Hypothalamus (tissue), 51 donors: Measurements from ENCODE around the gene EXOC2.
"Not testable (repeated sequence)": the region's sequence is repeated elsewhere in the genome, so short reads cannot be mapped to it uniquely, and the experiment has no call there.

Source experiments
- DNase-seq, 51 donors: peaks; one replicate each; lab custom pipeline; 2025; lab: John Stamatoyannopoulos, UW

The EXOC2 gene

DNA sequence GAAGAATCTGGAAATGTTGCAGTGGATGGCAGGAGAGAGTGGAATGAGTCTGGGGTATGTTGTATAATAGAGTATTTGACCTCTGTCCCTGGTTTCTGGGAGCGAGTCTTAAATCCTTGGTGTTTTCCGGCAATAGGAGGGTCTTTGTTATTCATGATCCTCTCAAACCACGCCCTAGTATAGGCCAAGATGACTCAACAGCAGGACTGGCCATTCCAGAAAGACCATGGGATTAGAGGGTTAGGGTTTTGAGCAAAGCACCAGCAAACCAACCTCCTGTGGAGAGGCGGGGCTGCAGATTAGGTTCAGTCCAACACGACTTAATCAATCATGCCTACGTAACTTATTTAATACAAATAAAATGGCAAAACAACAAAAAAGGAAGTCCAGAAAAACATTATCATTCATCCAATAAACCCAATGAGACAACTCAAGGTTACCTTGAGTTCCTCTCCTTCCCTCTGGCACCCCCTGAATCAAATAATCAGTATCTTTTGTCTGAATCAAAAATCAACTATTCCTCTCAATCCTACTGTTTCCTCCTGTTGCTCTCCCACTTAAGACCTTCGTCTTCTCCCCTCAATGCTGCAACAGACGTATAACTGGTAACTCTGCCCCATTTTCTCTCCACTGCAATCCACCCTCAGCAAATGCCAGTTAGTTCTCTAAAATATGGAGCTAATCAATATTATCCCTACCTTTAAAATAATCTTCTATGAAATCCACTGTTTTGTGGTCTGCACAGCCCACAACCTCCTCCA, 51.5 kb downstream of the EXOC2 start:
- DNase-seq = no peak

DNA sequence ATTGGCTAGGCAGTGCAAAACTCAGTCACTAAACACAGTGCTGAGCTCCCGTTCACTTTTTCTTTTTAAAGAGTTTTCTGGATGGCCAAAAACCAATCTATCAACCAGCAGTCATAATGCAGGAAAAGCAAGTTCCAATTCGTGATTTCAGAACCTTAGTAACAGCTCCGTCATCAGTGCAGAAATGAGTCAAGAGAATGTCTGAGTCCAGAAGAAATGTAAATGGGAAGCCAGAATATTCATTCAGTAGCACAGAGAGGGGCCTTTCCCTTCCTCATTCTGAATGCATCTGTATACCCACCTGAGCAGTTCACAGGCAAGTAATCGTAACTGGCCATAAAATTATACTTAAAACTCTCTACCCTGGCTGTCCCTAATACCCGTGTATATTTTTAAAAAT, 56.5 kb downstream of the EXOC2 start:
- DNase-seq = no peak

DNA sequence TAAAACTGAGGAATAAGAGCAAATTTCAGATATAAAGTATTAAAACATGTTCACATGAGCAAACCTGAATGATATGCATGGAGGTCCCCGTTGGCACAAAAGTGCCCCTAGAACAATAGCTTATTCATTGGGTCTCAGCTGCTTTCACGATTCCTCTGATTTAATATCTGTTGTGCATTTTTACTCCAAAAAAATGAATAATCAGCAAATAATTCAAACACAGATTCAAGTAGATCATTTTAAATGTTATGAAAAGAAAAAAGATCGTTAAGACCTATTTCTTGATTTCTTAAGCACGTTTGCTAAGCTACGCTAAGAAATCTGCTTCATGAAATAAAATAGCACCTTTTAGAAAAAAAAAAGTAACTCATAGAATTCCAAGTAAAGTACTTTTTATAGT, 57.7 kb downstream of the EXOC2 start:
- no peak for DNase-seq

DNA sequence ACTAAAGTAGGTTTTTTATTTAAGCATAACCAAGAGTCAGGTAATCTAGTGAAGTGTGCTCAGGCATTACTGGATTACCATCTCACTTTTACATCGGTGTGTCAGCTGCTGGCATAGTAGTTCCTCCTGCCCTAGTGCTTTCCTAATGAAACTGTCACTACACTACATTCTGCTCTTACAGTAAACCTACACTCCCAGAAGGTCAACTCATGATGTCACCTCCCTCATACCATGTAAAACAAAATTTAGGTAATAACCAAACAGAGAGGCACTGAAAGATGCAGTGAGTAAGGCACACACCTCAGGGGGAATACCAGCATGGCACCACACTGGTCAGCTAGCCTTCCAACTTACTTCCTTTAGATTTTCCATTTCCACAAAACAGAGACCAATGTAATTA, 59.3 kb downstream of the EXOC2 start:
- no peak for DNase-seq

DNA sequence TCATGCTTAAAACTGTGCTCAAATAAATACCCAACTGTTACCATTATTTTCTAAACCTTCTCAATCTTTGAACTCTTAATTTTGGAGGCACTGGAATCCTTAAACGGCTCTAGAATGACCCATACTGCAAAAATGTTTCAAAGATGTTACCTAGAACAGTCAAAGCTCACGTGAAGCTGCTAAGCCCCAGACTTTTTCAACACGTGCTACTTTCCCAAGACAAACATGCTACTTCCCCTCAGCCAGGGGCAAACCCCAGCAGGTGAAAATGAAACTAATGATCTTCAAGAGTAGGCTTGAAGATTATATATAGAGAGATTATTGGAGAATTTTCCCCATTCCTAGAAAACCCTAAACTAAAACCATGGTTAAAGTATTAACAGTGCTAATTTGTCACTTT, 64.2 kb downstream of the EXOC2 start:
- DNase-seq = no peak

DNA sequence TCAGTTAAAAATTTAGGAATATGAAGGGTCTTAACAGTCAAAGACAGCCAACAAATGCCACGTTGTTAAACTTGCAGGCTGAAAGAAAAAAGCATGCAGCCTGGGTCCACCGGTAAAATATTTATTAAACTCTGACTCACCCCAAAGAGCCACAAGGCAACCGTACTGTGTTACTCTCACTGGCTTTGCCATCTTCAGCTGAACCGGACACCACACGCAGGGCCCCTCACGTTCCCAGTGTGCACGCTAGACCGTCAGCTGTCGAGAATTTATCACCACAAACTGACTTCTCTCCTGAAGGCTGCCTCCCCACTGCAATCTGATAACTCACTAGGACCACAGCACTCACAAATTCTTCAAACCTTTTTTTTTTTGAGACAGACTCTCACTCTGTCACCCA, 66.7 kb downstream of the EXOC2 start:
- DNase-seq = no peak

DNA sequence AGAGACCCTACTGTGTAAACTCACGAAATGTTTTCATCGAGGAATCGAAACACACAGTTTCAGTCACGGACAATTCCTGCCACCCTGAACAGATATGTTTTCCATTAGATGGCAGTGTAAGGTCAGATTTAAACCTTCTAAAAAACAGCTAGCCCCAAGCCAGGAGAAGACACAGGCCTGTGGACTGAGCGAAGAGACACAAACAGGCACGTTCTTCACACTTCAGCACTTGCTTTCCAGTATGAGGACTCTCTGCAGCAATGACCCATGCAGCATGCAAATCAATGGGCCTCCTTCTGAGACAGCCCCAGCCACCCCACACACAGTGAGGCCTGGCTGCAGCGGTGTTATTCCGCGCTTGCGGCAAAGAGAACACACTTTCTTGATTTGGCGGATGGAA, 68.0 kb downstream of the EXOC2 start:
- DNase-seq = peak in 6 of 51 donors; percentile 2 to 10 (median 5)

DNA sequence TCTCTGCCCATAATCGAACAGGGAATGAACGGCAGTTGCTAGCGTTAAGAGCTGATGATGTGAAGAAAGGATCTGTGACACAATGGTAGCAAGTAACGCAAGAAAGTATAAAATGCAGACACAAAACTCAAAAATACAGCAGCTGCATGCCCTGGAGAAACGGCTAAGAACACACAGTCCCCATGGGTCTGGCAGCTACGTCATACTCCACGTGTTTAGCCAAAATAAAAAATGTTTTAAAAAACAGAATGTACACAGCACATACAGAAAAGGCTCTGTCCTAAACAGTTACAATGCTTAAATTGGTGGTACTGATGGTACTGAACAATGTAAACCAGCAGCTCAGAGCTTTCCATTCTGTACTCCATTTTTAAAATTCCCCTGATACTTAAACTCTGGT, 70.5 kb downstream of the EXOC2 start:
- DNase-seq = no peak

DNA sequence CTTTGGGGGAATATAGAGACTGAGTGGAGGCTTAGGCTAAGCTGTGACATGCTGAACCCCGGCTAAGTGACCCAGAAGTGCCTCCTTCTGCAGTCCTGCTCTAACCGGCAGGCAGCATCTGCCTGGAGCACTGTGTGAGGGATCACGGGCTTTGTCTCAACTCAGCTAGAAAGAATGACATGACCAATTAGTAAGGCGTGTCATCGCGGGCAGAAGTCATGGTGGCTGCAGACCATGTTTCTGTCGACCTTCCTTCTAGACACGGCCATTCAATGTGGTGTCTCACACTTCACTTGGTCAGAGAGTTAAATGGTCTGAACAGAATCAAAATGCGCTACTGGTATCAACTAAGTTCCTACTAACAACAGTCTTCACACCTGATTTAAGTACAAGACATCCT, 71.0 kb downstream of the EXOC2 start:
- no peak for DNase-seq

DNA sequence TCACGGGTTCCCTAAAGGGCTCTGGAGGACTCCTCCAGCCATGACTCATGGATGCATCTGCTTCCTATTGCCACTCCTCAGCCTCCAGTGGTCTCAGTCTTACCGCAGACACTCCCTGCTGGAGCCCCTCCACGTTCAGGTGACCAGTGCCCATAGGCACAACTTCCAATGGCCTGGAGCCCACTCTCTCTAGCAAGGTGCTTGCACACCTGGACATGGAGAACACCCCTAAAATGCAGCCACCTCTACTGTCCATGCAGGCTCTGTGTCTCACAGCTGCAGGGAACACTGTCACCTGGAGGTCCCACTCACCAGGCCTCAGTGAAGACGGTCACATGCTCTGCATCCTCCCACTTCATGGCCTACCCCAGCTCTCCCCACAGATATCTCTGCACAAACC, 72.0 kb downstream of the EXOC2 start:
- DNase-seq = no peak

DNA sequence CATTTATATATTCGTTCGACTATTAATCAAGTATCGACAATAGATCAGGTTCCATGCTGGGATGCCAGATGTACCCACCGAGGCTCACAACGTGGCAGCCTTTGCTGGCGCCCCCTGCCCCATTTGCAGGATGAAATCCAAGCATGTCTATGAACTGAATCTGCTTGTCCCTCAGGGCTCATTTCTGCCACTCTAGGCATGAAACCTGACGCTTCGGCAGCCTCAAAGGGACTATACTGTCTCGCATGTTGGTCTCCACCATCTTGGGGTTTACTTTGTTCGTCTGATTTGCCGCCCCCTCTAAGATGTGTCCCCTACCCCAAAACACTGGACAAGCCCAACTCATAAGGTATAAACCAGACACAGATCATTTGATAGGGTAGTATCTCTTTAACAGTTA, 72.8 kb downstream of the EXOC2 start:
- DNase-seq = no peak

DNA sequence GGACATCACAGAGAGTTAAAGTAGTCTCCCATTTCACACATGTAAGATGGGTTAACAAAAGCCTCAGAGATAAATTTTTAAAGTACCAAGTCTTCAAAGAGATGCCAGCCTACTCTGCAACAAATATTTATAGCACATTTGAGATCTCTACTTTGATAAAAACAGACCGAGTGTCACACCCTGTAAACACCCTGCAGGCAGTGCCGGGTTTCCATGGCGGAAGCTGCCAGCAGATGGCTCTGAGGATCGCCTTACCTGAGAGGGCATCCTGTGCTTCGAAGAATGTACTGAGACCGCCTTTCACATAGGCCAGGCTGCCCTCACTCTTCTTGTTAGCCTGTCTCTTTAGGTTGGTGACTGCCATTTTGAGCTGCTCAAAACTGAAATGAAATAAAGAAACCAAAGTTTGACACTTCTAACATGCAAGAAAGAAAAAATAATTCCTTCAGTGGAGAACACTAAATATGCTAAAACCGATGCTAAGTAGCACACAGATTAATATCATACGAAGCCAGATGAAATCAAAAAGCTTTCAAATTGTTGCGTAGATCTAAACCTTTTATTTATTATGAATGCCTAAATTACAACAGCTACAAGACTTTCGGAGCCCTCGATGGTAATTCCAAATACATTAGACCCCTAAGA, 75.4 kb downstream of the EXOC2 start:
- no peak for DNase-seq

DNA sequence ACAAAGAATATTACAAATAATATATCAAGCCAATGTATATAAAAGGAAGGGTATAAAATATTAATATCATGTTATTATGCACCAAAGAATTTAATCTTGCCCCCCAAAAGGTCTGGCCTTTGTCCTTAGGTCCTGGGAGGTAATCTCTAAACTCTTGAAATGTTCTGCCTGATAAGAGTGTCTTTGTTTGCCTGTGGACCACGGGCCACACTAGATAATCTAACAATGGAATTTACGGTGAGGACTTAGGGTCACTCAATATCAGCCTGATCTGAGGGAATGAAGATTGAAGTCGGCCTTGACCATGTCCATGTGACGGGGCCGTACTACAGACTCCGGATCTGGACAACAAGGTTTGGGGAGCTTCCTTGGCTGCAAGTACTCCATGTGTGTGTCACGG, 79.0 kb downstream of the EXOC2 start:
- no peak for DNase-seq

DNA sequence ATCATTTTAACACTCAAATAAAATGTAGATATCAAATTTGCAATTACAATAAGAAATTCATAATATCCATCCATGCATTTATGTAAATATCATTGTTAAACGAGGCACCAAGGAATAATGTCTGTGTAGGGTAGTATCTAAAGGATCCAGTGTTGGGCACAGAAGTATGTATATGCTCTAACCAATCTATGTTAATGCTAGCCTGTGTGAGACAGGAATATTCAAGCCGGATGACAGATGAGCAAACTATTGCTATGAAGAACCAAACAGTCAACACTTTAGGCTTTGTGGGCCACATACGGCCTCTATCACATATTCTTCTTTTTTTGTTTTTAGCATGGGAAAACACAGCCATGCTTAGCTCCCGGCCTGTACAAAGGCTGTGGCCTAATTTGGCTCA, 81.0 kb downstream of the EXOC2 start:
- no peak for DNase-seq

DNA sequence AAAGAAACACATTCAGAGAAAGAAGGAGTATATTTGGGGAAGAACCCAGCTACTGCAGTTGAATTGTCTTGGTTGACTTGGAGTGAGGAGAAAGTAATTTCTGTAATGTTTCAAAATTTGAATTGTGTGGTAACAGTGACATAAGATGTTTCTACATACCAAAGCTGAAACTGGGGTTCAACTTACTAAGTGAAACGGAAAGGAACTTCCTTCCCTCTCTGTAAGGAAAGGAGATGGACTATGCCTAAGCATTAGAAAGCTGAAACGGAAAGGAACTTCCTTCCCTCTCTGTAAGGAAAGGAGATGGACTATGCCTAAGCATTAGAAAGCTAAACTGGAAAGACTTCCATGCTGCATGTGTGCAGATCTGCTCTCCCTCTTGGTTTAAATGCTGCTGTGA, 82.1 kb downstream of the EXOC2 start:
- DNase-seq = no peak

DNA sequence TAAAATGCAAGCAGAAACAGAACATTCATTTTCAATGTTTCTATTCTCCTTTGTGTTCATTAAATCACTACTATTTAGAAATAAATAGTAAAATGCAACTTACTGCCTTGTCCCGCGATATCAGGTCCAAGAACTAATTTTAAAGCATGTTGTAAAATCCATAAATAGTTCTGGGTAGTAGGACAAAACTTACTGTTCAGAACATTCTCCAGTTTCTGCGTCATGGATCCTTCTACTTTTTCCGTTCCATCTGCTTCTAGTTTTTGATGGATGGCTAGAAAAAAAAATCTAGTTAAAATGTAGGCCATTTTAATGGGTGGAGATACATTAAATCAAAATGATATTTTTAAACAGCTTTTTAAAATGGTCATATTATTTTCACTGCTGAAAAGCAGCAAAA, 83.0 kb downstream of the EXOC2 start:
- no peak for DNase-seq

DNA sequence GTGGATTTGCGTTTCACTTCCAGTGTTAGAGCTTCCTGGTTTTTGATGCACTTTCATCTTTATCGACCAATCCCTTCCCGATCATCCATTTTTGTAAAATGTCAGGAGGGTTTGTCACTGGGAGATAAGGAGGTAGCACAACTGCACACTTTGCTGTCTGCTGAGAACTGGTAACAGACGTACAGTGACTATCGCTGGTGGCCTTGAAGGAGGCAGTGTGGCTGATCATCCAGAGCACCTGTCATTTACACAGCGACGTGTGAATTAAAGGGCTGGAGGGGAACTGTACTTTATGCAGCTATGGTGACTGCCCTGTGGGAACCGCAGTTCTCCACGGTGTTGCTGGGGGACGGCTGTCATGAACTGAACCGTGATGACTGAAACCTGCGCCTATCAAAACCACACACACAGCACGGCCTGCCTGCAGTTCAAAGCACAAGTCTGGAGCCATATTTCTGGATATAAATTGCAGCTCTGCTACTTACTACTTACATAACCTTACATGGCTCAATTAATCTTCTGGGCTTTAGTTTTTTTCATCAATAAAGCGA, 86.0 kb downstream of the EXOC2 start:
- DNase-seq = no peak

DNA sequence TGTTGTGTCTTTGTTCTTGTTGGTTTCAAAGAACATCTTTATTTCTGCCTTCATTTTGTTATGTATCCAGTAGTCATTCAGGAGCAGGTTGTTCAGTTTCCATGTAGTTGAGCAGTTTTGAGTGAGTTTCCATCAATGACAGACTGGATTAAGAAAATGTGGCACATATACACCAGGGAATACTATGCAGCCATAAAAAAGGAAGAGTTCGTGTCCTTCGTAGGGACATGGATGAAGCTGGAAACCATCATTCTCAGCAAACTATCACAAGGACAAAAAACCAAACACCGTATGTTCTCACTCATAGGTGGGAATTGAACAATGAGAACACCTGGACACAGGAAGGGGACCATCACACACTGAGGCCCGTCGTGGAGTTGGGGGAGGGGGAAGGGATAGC, 87.0 kb downstream of the EXOC2 start:
- not testable (repeated sequence) for DNase-seq

DNA sequence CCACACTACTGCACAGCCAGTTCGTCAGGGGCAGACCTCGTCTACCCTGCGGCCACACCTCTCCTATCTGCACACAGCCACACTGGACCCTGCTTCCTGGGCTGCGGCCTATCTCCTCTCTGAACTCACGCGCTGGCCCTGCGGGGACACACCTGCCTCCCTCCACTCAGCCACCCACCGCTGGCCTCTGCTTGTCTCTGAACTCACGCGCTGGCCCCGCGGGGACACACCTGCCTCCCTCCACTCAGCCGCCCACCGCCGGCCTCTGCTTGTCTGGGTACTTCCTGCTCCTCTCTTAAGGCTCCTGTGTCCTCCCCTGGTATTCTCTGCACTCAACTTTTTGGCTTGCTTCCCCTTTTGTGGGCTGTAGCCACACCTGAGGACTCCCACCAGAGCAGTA, 88.4 kb downstream of the EXOC2 start:
- DNase-seq = no peak

DNA sequence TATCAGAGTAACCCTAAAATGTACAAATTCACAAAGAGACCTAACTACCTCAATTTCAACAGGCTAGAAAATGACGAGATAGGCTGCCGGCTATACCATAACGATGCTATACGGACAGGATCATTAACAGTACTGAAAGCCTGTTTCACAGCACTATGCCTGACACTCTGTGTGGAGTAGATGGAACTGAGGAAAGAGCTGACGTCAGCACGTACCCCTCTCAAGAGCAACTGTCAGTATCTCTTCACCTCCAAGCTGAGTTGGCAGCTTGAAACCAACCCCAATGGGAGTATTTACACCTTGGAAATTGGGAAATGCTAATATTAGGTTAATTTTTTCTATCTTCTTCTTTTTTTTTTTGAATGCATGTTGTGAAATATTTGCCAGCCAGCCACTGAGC, 89.7 kb downstream of the EXOC2 start:
- DNase-seq = no peak

DNA sequence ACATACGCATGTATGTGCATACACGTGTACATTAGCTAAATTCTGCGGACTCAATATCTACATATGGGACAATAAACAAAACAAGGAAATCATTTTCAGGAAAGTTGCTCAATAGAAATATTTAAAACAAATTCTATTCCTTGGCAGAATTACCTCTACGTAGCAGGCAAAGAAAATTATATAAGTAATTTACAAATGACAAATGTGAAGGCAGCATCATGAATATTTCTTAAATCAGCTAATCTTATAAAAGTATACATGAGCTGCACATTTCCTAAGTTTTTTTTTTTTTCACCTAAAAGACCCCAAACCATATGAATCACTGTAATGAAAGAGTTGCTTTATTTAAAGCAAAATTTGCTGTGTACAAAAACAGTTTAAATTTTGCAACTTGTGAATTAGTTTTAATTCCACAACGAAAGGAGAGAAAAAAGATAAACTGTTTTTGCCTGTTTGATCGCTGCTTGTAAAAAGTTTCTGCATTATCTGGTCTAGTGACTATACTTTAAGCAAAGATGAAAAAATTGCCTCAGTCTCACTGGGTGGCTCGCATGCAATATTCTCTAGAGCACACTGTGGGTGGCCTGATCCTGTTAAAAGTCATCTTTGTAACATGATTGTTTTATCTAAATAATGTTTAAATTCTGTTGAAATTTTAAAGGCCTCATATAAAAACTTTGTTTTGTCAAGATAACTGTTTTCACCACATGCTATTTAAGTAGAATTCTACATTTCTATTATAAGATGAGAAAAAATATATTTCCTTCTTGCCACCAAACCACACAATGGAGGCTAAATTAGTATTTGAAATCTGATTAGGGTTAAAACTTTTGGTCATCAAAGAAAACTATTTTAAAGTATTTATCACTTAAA, 93.1 kb downstream of the EXOC2 start:
- no peak for DNase-seq

DNA sequence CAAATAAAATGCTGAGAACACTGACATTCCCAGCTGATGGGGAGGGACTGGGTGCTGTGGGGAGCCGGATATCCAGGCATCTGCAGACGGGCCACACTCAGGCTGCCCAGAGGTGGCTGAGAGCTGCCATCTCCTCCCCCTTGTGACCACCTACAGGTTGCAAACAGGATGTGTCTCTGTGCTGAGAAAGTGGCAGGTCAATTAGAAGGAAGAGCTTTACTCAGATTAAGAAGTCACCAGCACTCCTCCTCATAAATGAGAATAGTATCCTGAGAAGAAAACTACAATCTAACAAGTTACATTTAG, 99.1 kb downstream of the EXOC2 start:
- DNase-seq = no peak
